ENCODE results near the gene MSRB3.
"Not testable (repeated sequence)": the region's sequence is repeated elsewhere in the genome, so short reads cannot be mapped to it uniquely, and the experiment has no call there.

MSRB3 gene

GRCh38 chr12:65483891-65484516, 205.5 kb downstream of the MSRB3 start:
- H3K9me3 ChIP-seq (ENCODE audit: control insufficient read depth, low read length) = peaks cover 10% of the 10 kb centered on the region
- not testable (repeated sequence) for H3K9ac ChIP-seq (ENCODE audit: low read length); H3K36me3 ChIP-seq (ENCODE audit: control insufficient read depth, insufficient read depth, low read length, severe bottlenecking); DNase-seq (ENCODE audit: low read depth); H3K4me3 ChIP-seq (ENCODE audit: low read length); H3K27me3 ChIP-seq (replicated peaks; ENCODE audit: control insufficient read depth, insufficient read depth, low read length); H3K4me1 ChIP-seq (ENCODE audit: control insufficient read depth, insufficient read depth, low read length)

- Histone ChIP-seq H3K36me3 (ENCODE audit: control insufficient read depth, insufficient read depth, low read length, severe bottlenecking) (no peaks in the 10 kb centered on the region), H3K4me3 (ENCODE audit: low read length) (no peak overlapping the region), H3K9me3 (ENCODE audit: control insufficient read depth, low read length) (peaks cover 10% of the 10 kb centered on the region), H3K9ac (ENCODE audit: low read length) (no peak overlapping the region), H3K4me1 (ENCODE audit: control insufficient read depth, insufficient read depth, low read length) (peaks cover 11% of the 10 kb centered on the region), H3K27me3 (replicated peaks; ENCODE audit: control insufficient read depth, insufficient read depth, low read length) (no peaks in the 10 kb centered on the region)
- no peak for DNase-seq (ENCODE audit: low read depth)
Measured at GRCh38 chr12:65488197-65488596, 209.7 kb downstream of the MSRB3 start.

- Histone ChIP-seq H3K27me3 (replicated peaks; ENCODE audit: control insufficient read depth, insufficient read depth, low read length) (no peaks in the 10 kb centered on the region), H3K4me1 (ENCODE audit: control insufficient read depth, insufficient read depth, low read length) (peaks cover 31% of the 10 kb centered on the region), H3K9me3 (ENCODE audit: control insufficient read depth, low read length) (no peaks in the 10 kb centered on the region), H3K9ac (ENCODE audit: low read length) (no peak overlapping the region), H3K4me3 (ENCODE audit: low read length) (no peak overlapping the region), H3K36me3 (ENCODE audit: control insufficient read depth, insufficient read depth, low read length, severe bottlenecking) (no peaks in the 10 kb centered on the region)
- peak; percentile 34 for DNase-seq (ENCODE audit: low read depth)
Measured at GRCh38 chr12:65490250-65490649, 211.8 kb downstream of the MSRB3 start.

GRCh38 chr12:65492998-65493912, 214.8 kb downstream of the MSRB3 start:
- H3K9me3 ChIP-seq (ENCODE audit: control insufficient read depth, low read length) = no peaks in the 10 kb centered on the region
- no peaks in the 10 kb centered on the region for H3K27me3 ChIP-seq (replicated peaks; ENCODE audit: control insufficient read depth, insufficient read depth, low read length)
- no peak overlapping the region for H3K4me3 ChIP-seq (ENCODE audit: low read length)
- peak overlapping the region; percentile 35 for H3K9ac ChIP-seq (ENCODE audit: low read length)
- peak; percentile 56 for DNase-seq (ENCODE audit: low read depth)
- H3K4me1 ChIP-seq (ENCODE audit: control insufficient read depth, insufficient read depth, low read length) = peaks cover 59% of the 10 kb centered on the region
- no peaks in the 10 kb centered on the region for H3K36me3 ChIP-seq (ENCODE audit: control insufficient read depth, insufficient read depth, low read length, severe bottlenecking)

GRCh38 chr12:65493913-65494245, 215.4 kb downstream of the MSRB3 start:
- Histone ChIP-seq H3K9ac (ENCODE audit: low read length) (peak overlapping the region; percentile 35), H3K4me3 (ENCODE audit: low read length) (no peak overlapping the region), H3K4me1 (ENCODE audit: control insufficient read depth, insufficient read depth, low read length) (peaks cover 59% of the 10 kb centered on the region), H3K27me3 (replicated peaks; ENCODE audit: control insufficient read depth, insufficient read depth, low read length) (no peaks in the 10 kb centered on the region), H3K9me3 (ENCODE audit: control insufficient read depth, low read length) (no peaks in the 10 kb centered on the region), H3K36me3 (ENCODE audit: control insufficient read depth, insufficient read depth, low read length, severe bottlenecking) (no peaks in the 10 kb centered on the region)
- DNase-seq (ENCODE audit: low read depth) = no peak

GRCh38 chr12:65494537-65494936, 216.1 kb downstream of the MSRB3 start:
- Histone ChIP-seq H3K4me3 (ENCODE audit: low read length) (no peak overlapping the region), H3K27me3 (replicated peaks; ENCODE audit: control insufficient read depth, insufficient read depth, low read length) (no peaks in the 10 kb centered on the region), H3K9me3 (ENCODE audit: control insufficient read depth, low read length) (no peaks in the 10 kb centered on the region), H3K9ac (ENCODE audit: low read length) (peak overlapping the region; percentile 39), H3K36me3 (ENCODE audit: control insufficient read depth, insufficient read depth, low read length, severe bottlenecking) (no peaks in the 10 kb centered on the region), H3K4me1 (ENCODE audit: control insufficient read depth, insufficient read depth, low read length) (peaks cover 59% of the 10 kb centered on the region)
- no peak for DNase-seq (ENCODE audit: low read depth)

GRCh38 chr12:65495233-65495632, 216.8 kb downstream of the MSRB3 start:
- no peaks in the 10 kb centered on the region for H3K27me3 ChIP-seq (replicated peaks; ENCODE audit: control insufficient read depth, insufficient read depth, low read length)
- DNase-seq (ENCODE audit: low read depth) = peak; percentile 38
- H3K9ac ChIP-seq (ENCODE audit: low read length) = no peak overlapping the region
- no peak overlapping the region for H3K4me3 ChIP-seq (ENCODE audit: low read length)
- peaks cover 60% of the 10 kb centered on the region for H3K4me1 ChIP-seq (ENCODE audit: control insufficient read depth, insufficient read depth, low read length)
- H3K9me3 ChIP-seq (ENCODE audit: control insufficient read depth, low read length) = no peaks in the 10 kb centered on the region
- no peaks in the 10 kb centered on the region for H3K36me3 ChIP-seq (ENCODE audit: control insufficient read depth, insufficient read depth, low read length, severe bottlenecking)

- Histone ChIP-seq H3K36me3 (ENCODE audit: control insufficient read depth, insufficient read depth, low read length, severe bottlenecking) (no peaks in the 10 kb centered on the region), H3K9me3 (ENCODE audit: control insufficient read depth, low read length) (no peaks in the 10 kb centered on the region), H3K9ac (ENCODE audit: low read length) (no peak overlapping the region), H3K4me3 (ENCODE audit: low read length) (peak overlapping the region; percentile 2), H3K27me3 (replicated peaks; ENCODE audit: control insufficient read depth, insufficient read depth, low read length) (no peaks in the 10 kb centered on the region), H3K4me1 (ENCODE audit: control insufficient read depth, insufficient read depth, low read length) (peaks cover 69% of the 10 kb centered on the region)
- peak; percentile 68 for DNase-seq (ENCODE audit: low read depth)
Measured at GRCh38 chr12:65496617-65497016, 218.1 kb downstream of the MSRB3 start.

- peak; percentile 71 for DNase-seq (ENCODE audit: low read depth)
- no peaks in the 10 kb centered on the region for H3K9me3 ChIP-seq (ENCODE audit: control insufficient read depth, low read length)
- H3K4me3 ChIP-seq (ENCODE audit: low read length) = peak overlapping the region; percentile 2
- H3K36me3 ChIP-seq (ENCODE audit: control insufficient read depth, insufficient read depth, low read length, severe bottlenecking) = no peaks in the 10 kb centered on the region
- peaks cover 70% of the 10 kb centered on the region for H3K4me1 ChIP-seq (ENCODE audit: control insufficient read depth, insufficient read depth, low read length)
- no peaks in the 10 kb centered on the region for H3K27me3 ChIP-seq (replicated peaks; ENCODE audit: control insufficient read depth, insufficient read depth, low read length)
- H3K9ac ChIP-seq (ENCODE audit: low read length) = no peak overlapping the region
Measured at GRCh38 chr12:65497660-65498059, 219.2 kb downstream of the MSRB3 start.

- H3K36me3 ChIP-seq (ENCODE audit: control insufficient read depth, insufficient read depth, low read length, severe bottlenecking) = no peaks in the 10 kb centered on the region
- H3K27me3 ChIP-seq (replicated peaks; ENCODE audit: control insufficient read depth, insufficient read depth, low read length) = no peaks in the 10 kb centered on the region
- no peak overlapping the region for H3K4me3 ChIP-seq (ENCODE audit: low read length)
- no peak overlapping the region for H3K9ac ChIP-seq (ENCODE audit: low read length)
- DNase-seq (ENCODE audit: low read depth) = no peak
- H3K4me1 ChIP-seq (ENCODE audit: control insufficient read depth, insufficient read depth, low read length) = peaks cover 57% of the 10 kb centered on the region
- H3K9me3 ChIP-seq (ENCODE audit: control insufficient read depth, low read length) = no peaks in the 10 kb centered on the region
Measured at GRCh38 chr12:65499167-65499566, 220.7 kb downstream of the MSRB3 start.

- Histone ChIP-seq H3K9ac (ENCODE audit: low read length) (no peak overlapping the region), H3K4me3 (ENCODE audit: low read length) (peak overlapping the region; percentile 16)
- peak; percentile 35 for DNase-seq (ENCODE audit: low read depth)
Measured at GRCh38 chr12:65500091-65500900, 221.8 kb downstream of the MSRB3 start.

More at GRCh38 chr12:65500091-65500900, 221.8 kb downstream of the MSRB3 start:
- H3K27me3 ChIP-seq (replicated peaks; ENCODE audit: control insufficient read depth, insufficient read depth, low read length) = no peaks in the 10 kb centered on the region
- H3K4me1 ChIP-seq (ENCODE audit: control insufficient read depth, insufficient read depth, low read length) = peaks cover 46% of the 10 kb centered on the region
- H3K9me3 ChIP-seq (ENCODE audit: control insufficient read depth, low read length) = no peaks in the 10 kb centered on the region
- H3K36me3 ChIP-seq (ENCODE audit: control insufficient read depth, insufficient read depth, low read length, severe bottlenecking) = no peaks in the 10 kb centered on the region
